HAP-1 (cell line): ENCODE results near the gene ELMO3.
A peak's percentile ranks its signal among the peaks of the same experiment; 100 is the strongest.

ENCODE experiments used
- DNase-seq, 2 experiments: peaks; one replicate each; pipeline ENCODE4 v3.0.0-alpha.2; 2016 to 2020; ENCODE audit warnings: low spot score in 2 of 2
- H3K27me3 ChIP-seq: fragments of 250-450 bp; sonication (Bioruptor Pico); 2 replicates; pipeline ENCODE4 v1.5.1; 2020; ENCODE audit warnings: low read depth, mild to moderate bottlenecking, moderate library complexity
- H3K36me3 ChIP-seq: fragments of 250-450 bp; sonication (Bioruptor Pico); replicated peaks from 2 replicates; pipeline ENCODE4 v1.5.1; 2020; ENCODE audit warnings: mild to moderate bottlenecking
- H3K4me1 ChIP-seq: fragments of 250-450 bp; sonication (Bioruptor Pico); 2 replicates; pipeline ENCODE4 v1.5.1; 2020; ENCODE audit warnings: mild to moderate bottlenecking
- H3K4me3 ChIP-seq: fragments of 250-450 bp; sonication (Bioruptor Pico); 2 replicates; pipeline ENCODE4 v1.5.1; 2020; ENCODE audit warnings: mild to moderate bottlenecking, moderate library complexity
- H3K9me3 ChIP-seq: fragments of 250-450 bp; sonication (Bioruptor Pico); 2 replicates; pipeline ENCODE4 v1.5.1; 2020; ENCODE audit warnings: mild to moderate bottlenecking, moderate library complexity
- in situ Hi-C: fragments of 300-500 bp; cut with MboI; formaldehyde crosslinking; loops from 3 replicates; pipeline ENCODE4 v1.14.3; 2020; ENCODE audit warnings: low sequenced_read_pairs, inconsistent platforms, mixed read lengths

Gene ELMO3

GRCh38 chr16:67169011-67169451, 29.9 kb upstream of the ELMO3 start:
- Histone ChIP-seq H3K36me3 (no peaks in the 10 kb centered on the region), H3K4me1 (peaks cover 24% of the 10 kb centered on the region), H3K4me3 (no peak overlapping the region; the same call in 1 of the 2 replicates), H3K9me3 (no peaks in the 10 kb centered on the region), H3K27me3 (no peaks in the 10 kb centered on the region)
- DNase-seq = no peak
- in situ Hi-C loops = no loop called here

- peak; percentile 28 to 88 for DNase-seq
- Histone ChIP-seq H3K27me3 (no peaks in the 10 kb centered on the region), H3K4me1 (peaks cover 31% of the 10 kb centered on the region), H3K36me3 (no peaks in the 10 kb centered on the region; the same call in 1 of the 2 replicates), H3K9me3 (no peaks in the 10 kb centered on the region), H3K4me3 (peak overlapping the region; percentile 41)
- in situ Hi-C loops = no loop called here
Observed at GRCh38 chr16:67169642-67170167, 29.2 kb upstream of the ELMO3 start.

DNA sequence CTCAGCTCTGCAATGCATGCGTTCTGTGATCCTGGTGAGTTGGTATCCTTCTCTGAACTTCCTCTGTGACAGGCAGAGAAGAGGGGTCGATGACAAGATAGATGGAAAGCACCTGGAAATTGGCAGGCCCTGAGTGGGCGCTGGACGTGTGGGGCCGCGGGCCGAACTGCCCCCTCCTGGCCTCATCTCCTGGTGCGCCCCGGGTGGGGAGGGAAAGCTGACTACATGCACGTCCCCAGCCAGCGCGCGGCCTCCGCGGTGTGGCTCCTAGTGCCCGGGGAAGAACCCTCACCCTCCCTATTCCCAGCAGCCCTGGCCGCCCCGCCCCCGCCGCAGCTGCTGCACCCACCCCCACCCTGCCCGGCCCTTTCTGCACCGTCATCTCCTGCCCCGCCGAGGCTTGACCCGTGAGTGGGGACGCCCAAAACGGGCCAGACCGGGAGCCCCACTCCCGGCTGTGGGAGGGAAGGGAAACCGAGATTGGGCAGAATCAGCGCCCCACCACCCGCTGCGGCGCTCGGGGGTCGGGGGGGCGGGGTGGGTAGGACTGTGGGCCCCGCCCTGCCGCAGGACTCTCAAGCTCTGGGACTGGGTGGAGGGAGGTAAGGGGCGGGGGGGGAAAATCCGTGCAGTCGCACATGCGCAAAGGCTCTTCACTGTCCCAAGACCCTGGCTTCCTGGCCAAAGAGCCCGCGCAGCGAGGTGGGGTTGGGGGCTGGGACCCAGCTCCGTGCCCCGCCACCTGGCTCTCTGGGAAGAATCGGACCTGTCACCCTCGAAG, 28.6 kb upstream of the ELMO3 start, which contains the start of gene NOL3:
Gene NOL3, plus strand, starts transcription at position 371 of the 781 bp plus-strand sequence.
- DNase-seq = peak; percentile 92 to 93
- no peaks in the 10 kb centered on the region for H3K27me3 ChIP-seq

GRCh38 chr16:67170949-67171649, 27.8 kb upstream of the ELMO3 start:
- no peaks in the 10 kb centered on the region for H3K9me3 ChIP-seq
- H3K4me3 ChIP-seq = peak overlapping the region; percentile 41
- peak in 1 of 2 experiments; percentile 34 for DNase-seq
- H3K36me3 ChIP-seq = peaks cover 5% of the 10 kb centered on the region
- H3K4me1 ChIP-seq = peaks cover 38% of the 10 kb centered on the region
- in situ Hi-C loops = no loop called here
- no peaks in the 10 kb centered on the region for H3K27me3 ChIP-seq

More for the DNA sequence above, 28.6 kb upstream of the ELMO3 start, which contains the start of gene NOL3:
- H3K4me3 ChIP-seq = peak within 1 kb of the TSS; percentile 41
- H3K9me3 ChIP-seq = no peaks in the 10 kb centered on the region
- H3K36me3 ChIP-seq = peaks cover 5% of the 10 kb centered on the region
- peaks cover 37% of the 10 kb centered on the region for H3K4me1 ChIP-seq
- in situ Hi-C loops = no loop called here

DNA sequence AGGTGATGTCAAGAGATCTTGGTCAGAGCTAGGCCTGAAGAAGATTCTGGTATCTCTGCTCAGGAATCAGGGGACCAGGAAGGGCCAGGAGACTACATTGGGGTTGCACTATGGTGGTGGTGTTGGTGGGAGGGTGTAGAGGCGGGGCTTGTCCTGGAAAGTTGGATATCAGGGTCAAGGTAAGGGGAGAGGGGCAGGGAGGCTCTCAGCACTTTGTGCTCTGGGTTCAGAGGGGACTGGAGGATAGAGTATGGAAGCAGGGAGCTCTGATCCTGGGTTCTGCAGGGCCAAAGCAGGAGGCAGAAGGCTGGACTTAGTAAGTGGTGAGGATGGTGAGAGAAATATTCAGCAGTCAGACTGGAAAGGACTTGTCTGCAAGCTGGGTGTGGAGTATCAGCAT, 25.6 kb upstream of the ELMO3 start:
- in situ Hi-C loops = no loop called here
- peaks cover 38% of the 10 kb centered on the region for H3K4me1 ChIP-seq
- H3K4me3 ChIP-seq = peak overlapping the region; percentile 34
- no peak for DNase-seq
- no peaks in the 10 kb centered on the region for H3K9me3 ChIP-seq
- H3K36me3 ChIP-seq = peaks cover 5% of the 10 kb centered on the region
- H3K27me3 ChIP-seq = no peaks in the 10 kb centered on the region

DNA sequence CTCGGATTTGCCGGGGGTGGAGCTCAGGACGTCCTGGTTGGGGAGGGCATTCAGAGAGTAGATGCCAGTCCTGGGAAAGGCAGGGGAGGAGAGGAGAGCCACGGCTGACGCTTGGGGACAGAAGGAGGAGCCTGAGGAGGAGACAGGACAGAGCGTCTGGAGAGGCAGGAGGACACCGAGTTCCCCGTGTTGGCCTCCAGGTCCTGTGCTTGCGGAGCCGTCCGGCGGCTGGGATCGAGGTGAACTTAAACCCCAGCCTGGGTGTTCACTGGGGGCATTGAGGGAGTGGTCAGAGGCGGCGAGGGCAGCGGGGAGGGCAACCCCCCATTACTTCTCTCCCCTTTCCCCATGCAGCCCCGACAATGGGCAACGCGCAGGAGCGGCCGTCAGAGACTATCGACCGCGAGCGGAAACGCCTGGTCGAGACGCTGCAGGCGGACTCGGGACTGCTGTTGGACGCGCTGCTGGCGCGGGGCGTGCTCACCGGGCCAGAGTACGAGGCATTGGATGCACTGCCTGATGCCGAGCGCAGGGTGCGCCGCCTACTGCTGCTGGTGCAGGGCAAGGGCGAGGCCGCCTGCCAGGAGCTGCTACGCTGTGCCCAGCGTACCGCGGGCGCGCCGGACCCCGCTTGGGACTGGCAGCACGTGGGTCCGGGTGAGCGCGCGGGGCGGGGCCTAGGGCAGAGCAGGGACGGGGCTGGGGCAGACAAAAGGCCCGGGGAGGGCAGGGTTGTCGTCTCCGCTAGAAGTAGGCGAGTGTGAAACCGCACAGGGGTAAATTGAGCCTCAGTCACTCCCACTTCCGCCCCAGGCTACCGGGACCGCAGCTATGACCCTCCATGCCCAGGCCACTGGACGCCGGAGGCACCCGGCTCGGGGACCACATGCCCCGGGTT, 24.9 kb upstream of the ELMO3 start:
- Histone ChIP-seq H3K9me3 (no peaks in the 10 kb centered on the region), H3K4me1 (peaks cover 38% of the 10 kb centered on the region), H3K27me3 (no peaks in the 10 kb centered on the region), H3K4me3 (peak overlapping the region; percentile 34), H3K36me3 (peaks cover 5% of the 10 kb centered on the region)
- in situ Hi-C loops = no loop called here
- peak; percentile 64 to 84 for DNase-seq

GRCh38 chr16:67174706-67175231, 24.2 kb upstream of the ELMO3 start:
- no peaks in the 10 kb centered on the region for H3K27me3 ChIP-seq
- H3K4me3 ChIP-seq = peak overlapping the region; percentile 34
- in situ Hi-C loops = no loop called here
- DNase-seq = no peak
- peaks cover 33% of the 10 kb centered on the region for H3K4me1 ChIP-seq
- H3K9me3 ChIP-seq = no peaks in the 10 kb centered on the region
- peaks cover 5% of the 10 kb centered on the region for H3K36me3 ChIP-seq

- Histone ChIP-seq H3K27me3 (no peaks in the 10 kb centered on the region), H3K4me3 (no peak overlapping the region), H3K9me3 (no peaks in the 10 kb centered on the region), H3K4me1 (peaks cover 20% of the 10 kb centered on the region), H3K36me3 (peaks cover 5% of the 10 kb centered on the region)
- in situ Hi-C loops = no loop called here
- DNase-seq = no peak
Observed at GRCh38 chr16:67176662-67177061, 22.3 kb upstream of the ELMO3 start.

DNA sequence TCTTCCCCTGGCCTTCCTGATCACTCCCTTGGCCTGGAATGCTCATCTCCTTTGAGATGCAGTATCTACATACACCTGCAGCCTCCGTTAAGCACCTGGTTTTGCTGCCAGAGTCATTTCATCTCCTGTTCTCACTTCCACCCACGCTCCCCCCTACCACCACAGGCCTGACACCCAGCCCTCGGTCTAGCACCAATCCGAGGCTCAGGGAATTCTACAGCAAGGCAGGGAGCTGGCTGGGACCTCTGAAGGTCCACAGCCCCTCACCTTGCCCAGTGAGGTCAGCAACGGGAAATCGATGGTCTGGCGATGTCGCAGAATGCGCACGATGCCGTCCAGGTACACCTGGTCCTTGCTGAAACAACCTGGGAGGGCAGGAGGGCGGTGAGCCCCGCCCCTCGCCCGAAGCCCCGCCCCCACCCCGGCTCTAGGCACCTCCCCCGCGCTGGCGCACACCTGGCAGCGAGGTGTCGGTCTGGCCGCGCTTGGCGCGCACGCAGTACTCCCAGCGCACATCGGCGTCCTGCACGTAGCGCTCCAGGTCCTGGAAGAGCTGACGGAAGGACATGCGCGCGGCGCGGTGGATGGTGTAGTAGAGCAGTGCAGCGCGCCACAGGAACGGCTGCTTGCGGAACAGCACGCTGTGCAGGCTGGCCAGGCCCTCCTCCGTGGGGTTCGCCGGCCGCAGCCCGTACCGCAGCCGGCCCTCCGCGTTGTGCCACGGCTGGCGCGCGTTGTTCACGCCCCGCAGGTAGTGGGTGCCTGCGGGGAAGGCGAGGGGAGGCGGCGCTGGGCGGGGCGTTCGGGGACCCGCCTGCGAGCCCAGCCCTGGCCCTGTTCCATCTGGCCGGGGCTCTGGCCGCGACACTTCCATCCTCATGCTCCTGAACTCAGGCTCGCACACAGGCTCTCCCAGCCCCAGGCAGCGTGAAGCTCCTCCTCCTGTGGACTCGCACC, 20.9 kb upstream of the ELMO3 start:
- H3K27me3 ChIP-seq = no peaks in the 10 kb centered on the region
- DNase-seq = no peak
- no peaks in the 10 kb centered on the region for H3K9me3 ChIP-seq
- in situ Hi-C loops = no loop called here
- H3K36me3 ChIP-seq = peaks cover 5% of the 10 kb centered on the region
- H3K4me3 ChIP-seq = no peak overlapping the region
- H3K4me1 ChIP-seq = peaks cover 20% of the 10 kb centered on the region

DNA sequence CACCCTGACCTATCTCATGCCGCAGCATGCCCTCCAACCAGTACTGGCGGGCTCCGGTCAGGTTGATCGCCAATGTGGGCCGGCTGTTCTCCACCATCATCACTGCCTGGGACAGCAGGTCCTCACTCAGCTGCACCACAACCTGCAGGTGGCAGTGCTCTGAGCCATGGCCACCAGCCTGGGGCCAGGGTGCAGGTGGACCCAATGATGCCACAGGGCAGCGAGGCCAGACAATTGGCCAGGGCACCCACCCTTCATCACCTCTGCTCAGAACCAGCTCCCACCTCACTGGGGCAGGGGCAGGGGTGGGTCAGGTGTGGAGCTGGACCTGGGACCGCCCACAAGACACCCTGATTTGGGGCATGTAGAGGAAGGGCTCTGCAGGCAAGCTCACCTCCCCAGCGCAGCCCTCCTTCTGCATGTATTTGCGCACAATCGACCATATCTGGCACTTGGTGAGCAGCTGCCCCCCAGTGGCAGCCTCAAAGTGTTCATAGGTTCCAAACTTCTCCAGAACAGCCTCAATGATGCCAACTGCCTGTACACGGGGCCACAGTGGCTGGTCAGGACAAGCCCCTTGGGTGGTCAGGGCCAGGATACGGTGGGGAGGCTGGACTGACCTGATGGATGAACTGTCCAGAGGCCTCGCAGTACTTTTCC, 19.4 kb upstream of the ELMO3 start:
- peaks cover 5% of the 10 kb centered on the region for H3K36me3 ChIP-seq
- peaks cover 10% of the 10 kb centered on the region for H3K4me1 ChIP-seq
- no peak overlapping the region for H3K4me3 ChIP-seq
- no peaks in the 10 kb centered on the region for H3K9me3 ChIP-seq
- in situ Hi-C loops = no loop called here
- no peaks in the 10 kb centered on the region for H3K27me3 ChIP-seq
- DNase-seq = no peak

- in situ Hi-C loops = no loop called here
- H3K9me3 ChIP-seq = no peaks in the 10 kb centered on the region
- H3K4me3 ChIP-seq = no peak overlapping the region
- H3K27me3 ChIP-seq = no peaks in the 10 kb centered on the region
- peaks cover 6% of the 10 kb centered on the region; the same call in 1 of the 2 replicates for H3K4me1 ChIP-seq
- DNase-seq = no peak
- peaks cover under 1% of the 10 kb centered on the region for H3K36me3 ChIP-seq
Observed at GRCh38 chr16:67180166-67180565, 18.8 kb upstream of the ELMO3 start.

- H3K9me3 ChIP-seq = no peaks in the 10 kb centered on the region
- H3K36me3 ChIP-seq = no peaks in the 10 kb centered on the region
- in situ Hi-C loops = no loop called here
- DNase-seq = no peak
- no peaks in the 10 kb centered on the region for H3K27me3 ChIP-seq
- peaks cover 6% of the 10 kb centered on the region; the same call in 1 of the 2 replicates for H3K4me1 ChIP-seq
- no peak overlapping the region for H3K4me3 ChIP-seq
Observed at GRCh38 chr16:67181346-67181745, 17.6 kb upstream of the ELMO3 start.
